Motor neuron (in vitro differentiated cells): Measurements from ENCODE around the gene SH3BGRL3. TPM values are rescaled to one million over a fixed set of nuclear protein-coding genes. Genes with fewer than 3 reads are reported as not detected.

ENCODE experiments used
- ATAC-seq, 8 experiments: fragments of 200-7000 bp; cut with Tn5 transposase; replicated peaks in 6 of 8; 2 replicates each; pipeline ENCODE4 v1.8.0; 2021; ENCODE audit warnings: mild to moderate bottlenecking in 8 of 8, moderate library complexity in 8 of 8
- H3K27ac ChIP-seq, 2 donors: fragments of 250-450 bp; sonication (Bioruptor Pico); 2 replicates each; pipeline ENCODE4 v1.9.0; 2021; ENCODE audit warnings: antibody characterized with exemption in 2 of 2, mild to moderate bottlenecking in 2 of 2, moderate library complexity in 1 of 2
- H3K4me1 ChIP-seq, 2 donors: fragments of 250-450 bp; sonication (Bioruptor Pico); replicated peaks in 1 of 2; 2 replicates each; pipeline ENCODE4 v1.6.1; 2021; ENCODE audit warnings: antibody characterized with exemption in 2 of 2, mild to moderate bottlenecking in 2 of 2, moderate library complexity in 1 of 2
- H3K4me3 ChIP-seq, 5 donors: fragments of 250-450 bp; sonication (Bioruptor Pico); 2 replicates each; pipeline ENCODE4 v1.9.0; 2021; ENCODE audit warnings: antibody characterized with exemption in 5 of 5, mild to moderate bottlenecking in 5 of 5, moderate library complexity in 4 of 5
- WGBS, 10 experiments: fragments of 450-650 bp; shearing (Covaris generic); methylation state at CpG; one replicate each; pipeline ENCODE4 v1.0.0; 2022; 5-methylcytosine and 5-hydroxymethylcytosine counted together
- in situ Hi-C, 9 experiments: fragments of 400-800 bp; cut with MboI; loops; one replicate each; pipeline ENCODE4 v1.15.0; 2021; ENCODE audit warnings: low sequenced_read_pairs in 9 of 9, low pct_unique_long_range_greater_than_20kb in 2 of 9; ENCODE audit not compliant: unreplicated experiment in 9 of 9
- total RNA-seq, 8 experiments: library from RNA; unstranded; fragments of 300-600 nt; gene quantifications; 2 replicates each; pipeline versions ENCODE4 v1.2.3 to v1.2.4, GENCODE V29; 2022

Gene SH3BGRL3
- total RNA-seq, 8 experiments from 2014 or later, result 34.1 to 125 (median 45.5) TPM

DNA sequence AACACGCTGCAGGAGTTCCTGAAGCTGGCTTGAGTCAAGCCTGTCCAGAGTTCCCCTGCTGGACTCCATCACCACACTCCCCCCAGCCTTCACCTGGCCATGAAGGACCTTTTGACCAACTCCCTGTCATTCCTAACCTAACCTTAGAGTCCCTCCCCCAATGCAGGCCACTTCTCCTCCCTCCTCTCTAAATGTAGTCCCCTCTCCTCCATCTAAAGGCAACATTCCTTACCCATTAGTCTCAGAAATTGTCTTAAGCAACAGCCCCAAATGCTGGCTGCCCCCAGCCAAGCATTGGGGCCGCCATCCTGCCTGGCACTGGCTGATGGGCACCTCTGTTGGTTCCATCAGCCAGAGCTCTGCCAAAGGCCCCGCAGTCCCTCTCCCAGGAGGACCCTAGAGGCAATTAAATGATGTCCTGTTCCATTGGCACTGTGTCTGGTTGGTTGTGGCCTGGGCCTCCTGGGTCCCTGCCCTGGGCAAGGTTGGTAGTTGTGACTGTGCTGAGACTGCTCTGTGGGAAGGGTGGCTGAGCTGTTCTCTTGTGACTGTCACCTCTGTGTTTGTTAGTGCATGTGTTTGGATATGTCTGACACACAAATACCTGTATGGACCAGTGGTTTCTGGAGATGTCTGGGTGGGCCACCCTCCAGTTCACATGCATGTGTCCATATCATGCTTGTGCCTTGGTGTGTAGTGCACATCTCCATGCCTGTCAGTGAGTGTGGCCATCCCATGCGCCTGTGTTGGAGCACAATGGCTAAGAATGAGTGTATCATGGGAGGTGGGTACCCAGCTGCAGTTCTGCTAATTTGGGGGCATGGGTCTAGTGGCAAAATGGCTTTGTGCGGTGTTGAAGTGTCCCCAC is 1.4 kb downstream of the SH3BGRL3 start:
- Histone ChIP-seq H3K4me3 (peak overlapping the region in 1 of 5 donors; percentile 92), H3K4me1 (peaks cover 31 to 39% of the 10 kb centered on the region in 2 donors), H3K27ac (no peak overlapping the region)
- in situ Hi-C loops, result loop anchor here in 1 of 9 experiments (25.0 kb wide), 1 partner anchor 106 kb away; no protein-coding TSS in a partner anchor
- no peak for ATAC-seq
- 74 to 100% (median 96%) methylated on average over 1 to 3 of the region's 5 CpGs; no CpG with 5 or more reads in 4 of the 10 experiments for WGBS, 10 experiments

DNA sequence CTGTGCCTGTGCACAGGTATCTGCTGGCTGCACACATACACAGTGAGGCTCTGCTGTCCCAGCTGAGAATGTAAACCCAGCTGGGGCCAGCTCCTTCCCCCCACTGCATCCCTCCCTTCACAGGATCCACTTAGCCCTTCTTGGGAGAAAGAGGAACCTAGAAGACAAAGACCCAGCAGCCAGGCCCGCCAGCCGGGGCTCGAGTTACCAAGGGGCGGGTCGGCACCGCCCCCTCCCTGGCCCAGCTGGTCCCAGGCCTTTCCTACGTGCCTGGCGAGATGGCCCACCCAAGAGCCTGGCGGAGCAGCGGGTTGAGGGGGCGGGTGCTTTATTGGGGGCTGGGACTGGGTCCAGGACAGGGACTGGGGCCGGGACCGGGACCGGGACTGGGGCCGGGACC is 2.1 kb downstream of the SH3BGRL3 start:
- Histone ChIP-seq H3K4me3 (no peak overlapping the region), H3K27ac (no peak overlapping the region), H3K4me1 (peaks cover 31 to 39% of the 10 kb centered on the region in 2 donors)
- in situ Hi-C loops, result loop anchor here in 1 of 9 experiments (25.0 kb wide), 1 partner anchor 105 kb away; no protein-coding TSS in a partner anchor
- ATAC-seq, result peak in 4 of 8 experiments; percentile 7 to 12 (median 10)
- 0 to 40% (median 11%) methylated on average over 1 to 8 of the region's 15 CpGs; no CpG with 5 or more reads in 7 of the 10 experiments for WGBS, 10 experiments

DNA sequence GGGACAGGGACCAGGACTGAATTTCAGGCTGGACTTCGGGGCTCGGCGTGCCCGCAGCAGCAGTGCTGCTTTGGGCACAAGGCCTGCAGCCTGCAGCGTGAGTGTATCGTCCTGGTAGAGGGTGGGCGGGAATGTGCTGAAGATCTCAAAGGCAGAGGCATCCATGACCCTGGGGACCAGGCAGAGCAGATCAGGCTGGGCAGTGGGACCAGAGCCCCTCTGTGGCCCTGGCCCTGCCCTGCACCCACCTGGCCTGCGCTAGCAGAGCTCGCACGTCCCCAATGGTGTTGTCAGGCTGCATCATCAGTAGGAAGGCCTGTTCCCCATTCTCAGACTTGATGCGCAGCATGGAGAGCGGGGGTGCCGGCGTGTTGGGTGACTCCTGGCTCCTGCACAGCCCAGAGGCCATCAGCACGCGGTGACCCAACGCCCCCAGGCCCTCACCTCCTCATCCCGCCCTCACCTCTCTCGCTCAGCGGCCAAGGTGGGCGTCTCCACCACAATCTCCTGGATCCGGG is 2.6 kb downstream of the SH3BGRL3 start:
- Histone ChIP-seq H3K27ac (no peak overlapping the region), H3K4me1 (peaks cover 31 to 39% of the 10 kb centered on the region in 2 donors), H3K4me3 (no peak overlapping the region)
- ATAC-seq, result no peak
- 84 to 100% (median 92%) methylated on average over 2 to 5 of the region's 22 CpGs; no CpG with 5 or more reads in 7 of the 10 experiments for WGBS, 10 experiments
- in situ Hi-C loops, result loop anchor here in 1 of 9 experiments (25.0 kb wide), 1 partner anchor 105 kb away; no protein-coding TSS in a partner anchor

DNA sequence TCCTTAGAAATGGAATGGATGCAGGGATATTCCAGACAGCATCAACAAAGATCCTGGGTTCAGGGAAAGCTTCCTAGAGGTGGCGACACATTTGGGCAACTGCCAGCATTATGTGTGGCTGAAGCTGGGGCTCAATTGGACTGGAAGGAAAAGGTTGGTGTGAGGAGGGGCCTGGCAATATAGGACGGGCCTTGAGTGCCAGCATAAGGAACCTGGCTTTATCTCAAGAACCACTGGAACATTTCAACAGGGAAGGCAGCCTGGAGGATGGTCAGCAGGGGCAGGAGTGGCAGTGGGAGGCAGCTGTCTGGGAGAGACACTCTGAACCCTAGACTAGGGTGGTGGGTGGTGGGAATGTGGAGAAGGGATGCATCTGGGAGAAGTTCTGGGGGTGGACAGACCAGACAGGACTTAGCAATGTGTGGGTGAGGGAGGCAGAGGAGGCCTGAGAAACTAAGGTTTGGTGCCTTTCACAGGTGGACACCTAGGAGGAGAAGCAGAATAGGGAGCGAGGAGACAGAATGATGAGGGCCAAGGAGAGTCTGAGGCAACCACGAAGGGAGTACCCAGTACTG is 3.5 kb downstream of the SH3BGRL3 start:
- no peak overlapping the region for H3K27ac ChIP-seq

DNA sequence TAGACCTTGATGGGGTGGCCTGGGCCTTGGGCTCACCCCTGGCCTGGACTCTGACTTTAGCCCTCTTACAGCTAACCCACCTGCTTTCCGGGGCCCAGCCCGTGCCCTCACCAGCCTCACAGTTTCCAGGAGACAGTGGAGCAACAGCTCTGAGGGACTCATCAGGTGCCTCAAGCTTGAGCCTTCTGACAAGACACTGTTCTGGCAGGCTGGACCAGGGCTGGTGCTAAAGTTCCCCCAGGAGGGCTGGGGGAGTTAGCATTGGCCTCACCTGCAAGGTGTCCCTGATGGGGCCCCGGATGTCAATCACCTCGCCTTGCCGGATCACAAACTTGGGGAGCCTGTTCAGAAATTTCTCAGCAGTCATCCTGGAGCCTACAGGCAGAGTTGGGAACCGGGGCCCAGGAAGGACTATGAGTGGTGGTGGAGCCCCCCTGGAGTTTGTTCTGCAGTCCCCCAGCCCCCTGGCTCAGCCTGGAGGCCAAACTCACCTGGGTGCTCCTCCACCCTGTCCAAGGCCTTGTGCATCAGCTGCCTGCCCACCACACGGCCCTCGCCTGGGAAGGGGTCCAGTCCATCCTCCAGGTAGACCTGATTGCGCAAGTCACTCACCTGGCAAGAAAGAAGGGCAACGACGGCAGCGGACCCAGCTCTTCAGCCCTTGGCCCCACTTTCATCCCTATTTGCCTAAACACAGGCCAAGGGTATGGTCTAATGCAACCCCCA is 4.1 kb downstream of the SH3BGRL3 start:
- WGBS, 10 experiments, result 80 to 100% (median 87%) methylated on average over 1 to 8 of the region's 12 CpGs; no CpG with 5 or more reads in 4 of the 10 experiments
- Histone ChIP-seq H3K27ac (peak overlapping the region; percentile 23 to 32), H3K4me1 (peaks cover 26 to 33% of the 10 kb centered on the region in 2 donors), H3K4me3 (no peak overlapping the region)
- ATAC-seq, result no peak
- in situ Hi-C loops, result loop anchor here in 1 of 9 experiments (25.0 kb wide), 1 partner anchor 103 kb away; no protein-coding TSS in a partner anchor

More for the DNA sequence above, 3.5 kb downstream of the SH3BGRL3 start:
- WGBS, 10 experiments, result 83 to 100% (median 92%) methylated on average over 1 to 4 of the region's 4 CpGs; no CpG with 5 or more reads in 4 of the 10 experiments
- Histone ChIP-seq H3K4me3 (no peak overlapping the region), H3K4me1 (peaks cover 31 to 39% of the 10 kb centered on the region in 2 donors)
- ATAC-seq, result no peak
- in situ Hi-C loops, result loop anchor here in 1 of 9 experiments (25.0 kb wide), 1 partner anchor 104 kb away; no protein-coding TSS in a partner anchor

DNA sequence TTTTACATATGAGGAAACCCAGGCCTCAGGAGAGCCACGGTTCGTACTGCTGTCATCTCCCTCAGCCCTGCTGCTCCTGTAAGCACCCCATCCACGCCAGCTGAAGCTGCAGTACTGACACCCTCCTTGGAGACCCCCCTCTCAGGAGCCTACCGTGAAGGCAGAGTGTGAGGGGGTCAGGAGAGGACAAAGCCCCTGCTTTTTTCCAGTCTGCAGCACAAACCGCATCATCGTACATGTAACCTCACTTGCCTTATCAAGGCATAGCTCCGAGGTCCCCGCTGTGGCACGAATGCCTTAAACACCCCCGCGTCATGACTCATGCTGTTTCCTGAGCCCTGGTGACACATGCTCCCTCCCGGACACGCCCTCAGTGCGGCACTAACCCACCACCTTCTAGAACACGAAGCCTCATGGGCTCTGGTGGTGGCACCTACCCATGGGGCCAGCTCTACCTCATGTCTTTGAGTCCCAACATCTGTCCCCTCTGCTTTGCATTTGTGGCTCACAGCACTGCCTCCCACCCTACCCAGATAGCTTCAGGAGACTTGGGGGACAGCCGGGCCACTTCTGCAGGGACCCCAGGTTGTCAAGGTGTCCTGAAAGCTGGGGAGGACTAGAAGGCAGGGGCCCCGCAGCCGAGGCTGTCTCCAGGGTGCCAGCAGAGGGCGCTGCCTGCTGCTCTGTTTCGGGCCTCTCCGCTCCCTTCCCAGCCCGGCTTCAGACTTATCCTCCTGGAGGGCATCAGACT is 4.9 kb downstream of the SH3BGRL3 start:
- WGBS, 10 experiments, result 42 to 80% (median 48%) methylated on average over 2 to 19 of the region's 22 CpGs; no CpG with 5 or more reads in 6 of the 10 experiments
- Histone ChIP-seq H3K27ac (peak overlapping the region; percentile 23 to 32), H3K4me1 (peaks cover 23 to 30% of the 10 kb centered on the region in 2 donors), H3K4me3 (no peak overlapping the region)
- in situ Hi-C loops, result loop anchor here in 1 of 9 experiments (25.0 kb wide), 1 partner anchor 103 kb away; no protein-coding TSS in a partner anchor
- ATAC-seq, result peak; percentile 27 to 70 (median 62)

DNA sequence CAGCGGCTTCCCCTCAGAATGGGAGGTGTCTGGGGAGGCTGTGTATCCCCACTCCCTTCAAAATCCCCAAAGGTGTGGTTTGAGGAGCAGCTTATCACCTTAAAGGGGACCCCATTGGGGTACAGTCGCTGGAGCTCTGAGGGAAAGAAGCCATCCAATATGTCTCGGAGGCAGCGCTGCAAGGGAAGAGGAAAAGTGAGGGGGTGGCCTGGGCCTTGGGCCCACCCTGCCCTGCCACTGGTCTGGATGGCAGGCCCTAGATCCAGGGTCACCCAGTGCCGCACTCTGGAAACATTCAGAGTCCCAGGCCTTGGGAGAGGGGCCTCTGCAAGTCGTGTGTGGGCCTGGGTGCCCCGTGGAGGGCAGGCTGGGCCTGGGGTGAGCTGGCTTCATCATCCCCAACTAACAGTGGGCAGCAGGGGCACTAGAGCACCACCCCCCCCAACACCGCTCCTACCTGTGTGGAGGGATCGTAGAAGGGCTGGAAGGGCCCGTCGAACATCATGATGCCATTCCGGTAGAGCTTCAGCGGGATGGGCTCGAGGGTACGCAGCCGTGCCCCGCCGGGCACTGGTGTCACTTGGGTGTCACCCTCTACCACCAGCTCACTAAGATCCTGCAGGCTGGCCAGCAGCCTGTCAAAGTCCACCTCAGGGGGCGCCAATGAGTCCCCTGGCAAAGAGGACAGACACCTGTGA is 5.6 kb downstream of the SH3BGRL3 start:
- H3K4me1 ChIP-seq, result peaks cover 21 to 31% of the 10 kb centered on the region in 2 donors
- H3K4me3 ChIP-seq, result no peak overlapping the region
- in situ Hi-C loops, result loop anchor here in 1 of 9 experiments (25.0 kb wide), 1 partner anchor 102 kb away; no protein-coding TSS in a partner anchor
- ATAC-seq, result peak in 1 of 8 experiments; percentile 30
- 66 to 95% (median 90%) methylated on average over 4 to 11 of the region's 19 CpGs; no CpG with 5 or more reads in 6 of the 10 experiments for WGBS, 10 experiments
- H3K27ac ChIP-seq, result no peak overlapping the region

DNA sequence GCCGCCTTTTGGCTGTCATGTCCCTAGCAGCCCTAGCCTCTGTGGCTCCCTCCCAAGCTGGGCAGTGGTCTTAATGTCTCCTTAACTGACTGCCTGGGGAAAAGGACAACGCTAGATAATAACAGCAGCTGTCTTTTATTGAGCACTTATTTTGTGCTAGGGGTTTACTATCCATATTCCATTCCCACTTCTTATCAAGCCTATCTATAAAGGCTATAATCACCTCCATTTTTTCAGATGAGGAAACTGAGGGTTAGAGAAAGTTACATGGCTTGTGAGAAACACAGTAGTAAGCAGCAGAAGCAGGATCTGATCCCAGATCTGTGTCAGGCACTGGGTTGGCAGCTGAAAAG is 6.2 kb downstream of the SH3BGRL3 start:
- H3K4me3 ChIP-seq, result no peak overlapping the region
- peaks cover 16 to 26% of the 10 kb centered on the region in 2 donors for H3K4me1 ChIP-seq
- no peak for ATAC-seq
- in situ Hi-C loops, result loop anchor here in 1 of 9 experiments (25.0 kb wide), 1 partner anchor 101 kb away; no protein-coding TSS in a partner anchor
- WGBS, 10 experiments, result 0 to 86% (median 60%) methylated on average over 1 to 2 of the region's 2 CpGs; no CpG with 5 or more reads in 5 of the 10 experiments
- H3K27ac ChIP-seq, result no peak overlapping the region

DNA sequence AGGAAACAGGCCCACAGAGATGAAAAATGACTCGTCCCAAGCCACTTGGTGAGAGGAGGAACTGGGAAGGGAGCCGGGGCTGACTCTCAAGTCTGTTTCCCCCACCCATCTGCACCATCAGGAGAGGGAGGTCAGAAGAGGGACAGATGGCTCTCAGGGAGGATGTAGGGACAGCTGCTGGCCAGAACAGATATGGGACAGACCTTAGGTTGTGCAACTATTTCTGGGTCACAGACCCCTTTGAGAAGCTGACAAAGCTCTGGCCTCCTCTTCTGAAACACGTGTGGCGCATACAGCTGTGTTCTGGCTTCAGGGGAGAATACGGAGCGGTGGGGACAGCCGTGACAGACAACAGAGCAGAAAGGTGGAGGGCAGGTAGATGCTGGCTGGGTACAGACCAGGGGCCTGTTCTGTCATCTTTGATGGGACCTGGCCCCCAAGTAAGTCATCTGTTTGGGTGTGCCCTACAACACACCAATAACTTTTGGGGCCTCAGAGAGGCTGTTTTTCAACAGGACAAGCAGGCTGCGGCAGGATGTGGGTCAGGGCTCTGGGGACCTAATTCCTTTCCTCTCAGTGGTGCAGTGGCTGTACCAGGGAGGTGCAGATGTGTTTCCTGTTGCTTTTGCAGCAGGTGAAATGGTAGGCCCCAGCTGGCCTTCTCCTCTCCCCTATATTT is 7.3 kb downstream of the SH3BGRL3 start:
- Histone ChIP-seq H3K27ac (no peak overlapping the region), H3K4me1 (peaks cover 8 to 17% of the 10 kb centered on the region in 2 donors), H3K4me3 (no peak overlapping the region)
- WGBS, 10 experiments, result 0 to 80% (median 48%) methylated on average over 1 to 8 of the region's 8 CpGs; no CpG with 5 or more reads in 2 of the 10 experiments
- in situ Hi-C loops, result loop anchor here in 1 of 9 experiments (25.0 kb wide), 1 partner anchor 100 kb away; no protein-coding TSS in a partner anchor
- no peak for ATAC-seq

DNA sequence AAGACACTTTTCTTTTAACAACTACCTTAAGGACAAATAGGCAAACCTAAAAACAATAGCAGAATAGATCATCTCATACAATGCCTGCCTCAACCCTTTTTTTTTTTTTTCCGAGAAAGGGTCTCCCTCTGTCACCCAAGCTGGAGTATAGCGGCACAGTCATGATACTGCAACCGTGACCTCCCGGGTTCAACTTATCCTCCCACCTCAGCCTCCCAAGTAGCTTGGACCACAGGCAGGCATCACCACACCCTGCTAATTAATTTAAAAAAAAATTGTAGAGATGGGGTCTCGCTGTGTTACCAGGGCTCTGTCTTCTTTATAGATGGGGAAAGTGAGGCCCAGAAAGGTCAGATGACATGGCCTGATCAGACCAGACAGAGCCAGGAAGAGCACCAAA is 7.9 kb downstream of the SH3BGRL3 start:
- in situ Hi-C loops, result loop anchor here in 1 of 9 experiments (25.0 kb wide), 1 partner anchor 99 kb away; no protein-coding TSS in a partner anchor
- Histone ChIP-seq H3K4me1 (peaks cover 8 to 17% of the 10 kb centered on the region in 2 donors), H3K27ac (no peak overlapping the region), H3K4me3 (no peak overlapping the region)
- ATAC-seq, result no peak
- WGBS, 10 experiments, result 70 to 100% (median 83%) methylated on average over 1 to 5 of the region's 5 CpGs; no CpG with 5 or more reads in 3 of the 10 experiments
